Glutamatergic neuron (in vitro differentiated cells): ENCODE results near the gene NEURL1B. TPM values are rescaled to one million over a fixed set of nuclear protein-coding genes. Genes with fewer than 3 reads are reported as not detected.
"Not testable (repeated sequence)": the region's sequence is repeated elsewhere in the genome, so short reads cannot be mapped to it uniquely, and the experiment has no call there.

Source experiments
- DNase-seq: peaks from one replicate; pipeline ENCODE4 v3.0.0; 2022
- H3K27ac Mint-ChIP-seq: one replicate; pipeline ENCODE4 v1.8.0; 2020; ENCODE audit warnings: mild to moderate bottlenecking, mixed read lengths, inconsistent platforms; ENCODE audit not compliant: unreplicated experiment
- H3K27me3 Mint-ChIP-seq: one replicate; pipeline ENCODE4 v1.8.0; 2020; ENCODE audit warnings: mild to moderate bottlenecking, moderate library complexity, mixed read lengths, inconsistent platforms; ENCODE audit not compliant: unreplicated experiment
- H3K36me3 Mint-ChIP-seq: one replicate; pipeline ENCODE4 v1.8.0; 2020; ENCODE audit warnings: mild to moderate bottlenecking, mixed read lengths, inconsistent platforms; ENCODE audit not compliant: unreplicated experiment
- H3K4me1 Mint-ChIP-seq: one replicate; pipeline ENCODE4 v1.8.0; 2020; ENCODE audit warnings: mild to moderate bottlenecking, low read depth, mixed read lengths, inconsistent platforms; ENCODE audit not compliant: unreplicated experiment
- H3K4me3 Mint-ChIP-seq: one replicate; pipeline ENCODE4 v1.8.0; 2020; ENCODE audit warnings: mild to moderate bottlenecking, mixed read lengths, inconsistent platforms; ENCODE audit not compliant: unreplicated experiment
- H3K9me3 Mint-ChIP-seq: one replicate; pipeline ENCODE4 v1.8.0; 2020; ENCODE audit warnings: mild to moderate bottlenecking, moderate library complexity, mixed read lengths, inconsistent platforms; ENCODE audit not compliant: unreplicated experiment
- CTCF ChIP-seq: fragments of 200-600 bp; sonication (generic); IDR thresholded peaks from one replicate; pipeline ENCODE4 v1.5.0; 2021; ENCODE audit not compliant: partially characterized antibody, unreplicated experiment
- total RNA-seq: library from RNA; stranded (reverse); fragmentation: NEBNext Ultra II Directional; extraction: Animal tissue kit (Norgen Biotek cat#: 25700); gene quantifications from one replicate; pipeline ENCODE4 v1.2.1, GENCODE V29; 2021; ENCODE audit not compliant: unreplicated experiment

The NEURL1B gene
- total RNA-seq, 1 donor from 2014 or later = 11.4 TPM

- H3K27me3 Mint-ChIP-seq = no peaks in the 10 kb centered on the region
- no peak overlapping the region for H3K4me3 Mint-ChIP-seq
- H3K4me1 Mint-ChIP-seq = peaks cover 2% of the 10 kb centered on the region
- DNase-seq = no peak
- no peaks in the 10 kb centered on the region for H3K36me3 Mint-ChIP-seq
- H3K9me3 Mint-ChIP-seq = no peaks in the 10 kb centered on the region
- TF ChIP-seq CTCF = no peak
- H3K27ac Mint-ChIP-seq = no peak overlapping the region
Measured at GRCh38 chr5:172671091-172671490, 30.0 kb downstream of the NEURL1B start.

GRCh38 chr5:172672681-172673080 lies 31.6 kb downstream of the NEURL1B start:
- TF ChIP-seq CTCF = no peak
- H3K27me3 Mint-ChIP-seq = no peaks in the 10 kb centered on the region
- H3K36me3 Mint-ChIP-seq = no peaks in the 10 kb centered on the region
- DNase-seq = no peak
- no peak overlapping the region for H3K4me3 Mint-ChIP-seq
- H3K27ac Mint-ChIP-seq = no peak overlapping the region
- no peaks in the 10 kb centered on the region for H3K4me1 Mint-ChIP-seq
- no peaks in the 10 kb centered on the region for H3K9me3 Mint-ChIP-seq

- Mint-ChIP-seq H3K36me3 (no peaks in the 10 kb centered on the region), H3K27ac (no peak overlapping the region), H3K4me3 (no peak overlapping the region), H3K27me3 (no peaks in the 10 kb centered on the region), H3K4me1 (no peaks in the 10 kb centered on the region), H3K9me3 (no peaks in the 10 kb centered on the region)
- TF ChIP-seq CTCF = no peak
- DNase-seq = no peak
Measured at GRCh38 chr5:172674155-172674554, 33.1 kb downstream of the NEURL1B start.

- no peak for DNase-seq
- H3K4me3 Mint-ChIP-seq = no peak overlapping the region
- no peaks in the 10 kb centered on the region for H3K36me3 Mint-ChIP-seq
- no peaks in the 10 kb centered on the region for H3K27me3 Mint-ChIP-seq
- H3K27ac Mint-ChIP-seq = no peak overlapping the region
- no peaks in the 10 kb centered on the region for H3K4me1 Mint-ChIP-seq
- TF ChIP-seq CTCF = no peak
- H3K9me3 Mint-ChIP-seq = peaks cover 2% of the 10 kb centered on the region
Measured at GRCh38 chr5:172676914-172677475, 35.9 kb downstream of the NEURL1B start.

GRCh38 chr5:172678362-172678874 lies 37.4 kb downstream of the NEURL1B start:
- not testable (repeated sequence) for H3K36me3 Mint-ChIP-seq, H3K27ac Mint-ChIP-seq

GRCh38 chr5:172678902-172679301 lies 37.8 kb downstream of the NEURL1B start:
- no peak overlapping the region for H3K27ac Mint-ChIP-seq
- no peak for TF ChIP-seq CTCF

More at GRCh38 chr5:172678362-172678874, 37.4 kb downstream of the NEURL1B start:
- not testable (repeated sequence) for H3K27me3 Mint-ChIP-seq, H3K4me1 Mint-ChIP-seq, H3K9me3 Mint-ChIP-seq, H3K4me3 Mint-ChIP-seq, DNase-seq

More at GRCh38 chr5:172678902-172679301, 37.8 kb downstream of the NEURL1B start:
- peaks cover 6% of the 10 kb centered on the region for H3K9me3 Mint-ChIP-seq
- peaks cover 4% of the 10 kb centered on the region for H3K4me1 Mint-ChIP-seq
- peaks cover 6% of the 10 kb centered on the region for H3K36me3 Mint-ChIP-seq
- no peak for DNase-seq
- H3K27me3 Mint-ChIP-seq = peaks cover 4% of the 10 kb centered on the region
- H3K4me3 Mint-ChIP-seq = no peak overlapping the region
